B cell (primary cell): ENCODE measurements around the gene CCDC6.

Experiments
- EZH2 ChIP-seq: IDR thresholded peaks from 2 replicates; pipeline ENCODE4 v1.6.1; 2012; ENCODE audit warnings: borderline replicate concordance, low read depth, mild to moderate bottlenecking, moderate library complexity, low read length; ENCODE audit not compliant: insufficient read depth, poor library complexity, severe bottlenecking
- TF ChIP-seq, protein P1 (sequence below): fragments of 200-600 bp; IDR thresholded peaks from one replicate; pipeline ENCODE4 v1.8.0; 2022; ENCODE audit warnings: antibody characterized with exemption, mild to moderate bottlenecking

DNA sequence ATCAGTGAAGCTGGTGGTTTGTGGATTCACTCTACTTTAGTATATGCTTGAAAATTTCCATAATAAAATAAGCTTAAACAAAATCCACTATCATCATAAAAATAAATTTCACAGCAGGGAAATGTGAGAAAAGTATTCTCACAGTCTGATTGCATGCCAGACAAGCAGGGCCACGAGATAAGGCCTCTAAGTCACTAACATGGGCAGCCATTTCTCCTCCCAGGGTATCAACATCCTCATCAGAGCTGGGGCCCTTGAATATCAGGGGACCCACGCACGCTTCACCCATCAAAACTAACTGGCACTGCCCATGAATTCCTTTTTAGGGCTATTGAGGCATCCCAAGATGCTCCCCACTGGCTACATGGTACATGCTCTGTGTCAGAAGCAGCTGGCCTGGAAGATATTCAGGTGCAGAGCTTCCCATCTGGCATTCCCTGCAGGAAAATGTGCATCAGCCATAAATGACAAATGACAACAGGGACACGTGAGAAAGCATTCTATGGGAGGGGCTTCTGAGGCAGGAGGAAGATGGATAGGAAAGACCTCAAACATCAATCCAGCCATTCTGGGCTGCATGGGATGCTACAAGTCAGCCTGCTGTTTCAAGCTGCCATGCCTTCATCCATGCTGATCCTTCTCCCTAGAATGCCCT lies 17.4 kb downstream of the CCDC6 start:
- TF ChIP-seq, protein P1, sequence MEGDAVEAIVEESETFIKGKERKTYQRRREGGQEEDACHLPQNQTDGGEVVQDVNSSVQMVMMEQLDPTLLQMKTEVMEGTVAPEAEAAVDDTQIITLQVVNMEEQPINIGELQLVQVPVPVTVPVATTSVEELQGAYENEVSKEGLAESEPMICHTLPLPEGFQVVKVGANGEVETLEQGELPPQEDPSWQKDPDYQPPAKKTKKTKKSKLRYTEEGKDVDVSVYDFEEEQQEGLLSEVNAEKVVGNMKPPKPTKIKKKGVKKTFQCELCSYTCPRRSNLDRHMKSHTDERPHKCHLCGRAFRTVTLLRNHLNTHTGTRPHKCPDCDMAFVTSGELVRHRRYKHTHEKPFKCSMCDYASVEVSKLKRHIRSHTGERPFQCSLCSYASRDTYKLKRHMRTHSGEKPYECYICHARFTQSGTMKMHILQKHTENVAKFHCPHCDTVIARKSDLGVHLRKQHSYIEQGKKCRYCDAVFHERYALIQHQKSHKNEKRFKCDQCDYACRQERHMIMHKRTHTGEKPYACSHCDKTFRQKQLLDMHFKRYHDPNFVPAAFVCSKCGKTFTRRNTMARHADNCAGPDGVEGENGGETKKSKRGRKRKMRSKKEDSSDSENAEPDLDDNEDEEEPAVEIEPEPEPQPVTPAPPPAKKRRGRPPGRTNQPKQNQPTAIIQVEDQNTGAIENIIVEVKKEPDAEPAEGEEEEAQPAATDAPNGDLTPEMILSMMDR, result no peak
- no peak for TF ChIP-seq EZH2
